K562 (cell line): ENCODE measurements around the gene CDC42EP1. TPM values are rescaled to one million over a fixed set of nuclear protein-coding genes. Genes with fewer than 3 reads are reported as not detected.
A peak's percentile ranks its signal among the peaks of the same experiment; 100 is the strongest.

Source experiments
- MGA ChIP-seq: fragments of 450-650 bp; IDR thresholded peaks from 2 replicates; pipeline ENCODE4 v1.6.1; 2016; ENCODE audit warnings: mild to moderate bottlenecking, moderate library complexity
- polyA plus RNA-seq, 8 experiments: library from polyadenylated mRNA; depleted of rRNA in 4 of 8; stranded (reverse) in 5 of 8; unstranded in 3 of 8; fragments of >200 nt; fragmentation: Nextera tagmentation in 2 of 8; fragmentation: Illumina TruSeq in 1 of 8; extraction: Ambion mirVana in 2 of 8; extraction: Trizol in 1 of 8; gene quantifications; 2 replicates each; pipeline versions ENCODE4 v1.2.1 to v1.2.3, GENCODE V29; 2011 to 2014; ENCODE audit warnings: inconsistent platforms in 1 of 8, missing spikeins in 1 of 8
- total RNA-seq, 7 experiments: library from RNA; depleted of rRNA in 6 of 7; stranded (reverse); fragments of >200 nt in 6 of 7; fragmentation: Illumina TruSeq in 2 of 7; extraction: Trizol in 2 of 7; gene quantifications; 2 replicates each; pipeline versions ENCODE4 v1.2.1 to v1.2.3, GENCODE V29; 2011 to 2021; ENCODE audit warnings: low replicate concordance in 1 of 7

Gene CDC42EP1
- total and polyA plus RNA-seq, 9 of the 15 experiments (the other 6 are each of a cell fraction or from before 2014, with no cell fraction given): 0.67 to 70.2 (median 7.3) TPM

GRCh38 chr22:37518509-37519267 is 41.6 kb upstream of the CDC42EP1 start (continued):
- TF ChIP-seq MGA: peak; percentile 30; the same call in 1 of the 2 replicates
